Adrenal gland (tissue), 5 donors: ENCODE data around the gene RNF43.

ENCODE experiments used
- POLR2A ChIP-seq, 2 donors: fragments of 450-650 bp; IDR thresholded peaks; one replicate each; pipeline ENCODE4 v1.6.1; 2017; ENCODE audit warnings: antibody characterized with exemption in 2 of 2, mild to moderate bottlenecking in 2 of 2, moderate library complexity in 1 of 2
- TF ChIP-seq, protein P1 (sequence below), 6 experiments: fragments of 450-650 bp in 4 of 6; fragments of 200-600 bp in 2 of 6; sonication (generic) in 1 of 6; IDR thresholded peaks; 1 replicate in 5 of 6; 2 replicates in 1 of 6; pipeline versions ENCODE4 v1.5.1 to v1.8.0; 2016 to 2021; ENCODE audit warnings: antibody characterized with exemption in 6 of 6, mild to moderate bottlenecking in 2 of 6, moderate library complexity in 1 of 6
- donor health status: DM: no; HTN: no; CAD: no.

DNA sequence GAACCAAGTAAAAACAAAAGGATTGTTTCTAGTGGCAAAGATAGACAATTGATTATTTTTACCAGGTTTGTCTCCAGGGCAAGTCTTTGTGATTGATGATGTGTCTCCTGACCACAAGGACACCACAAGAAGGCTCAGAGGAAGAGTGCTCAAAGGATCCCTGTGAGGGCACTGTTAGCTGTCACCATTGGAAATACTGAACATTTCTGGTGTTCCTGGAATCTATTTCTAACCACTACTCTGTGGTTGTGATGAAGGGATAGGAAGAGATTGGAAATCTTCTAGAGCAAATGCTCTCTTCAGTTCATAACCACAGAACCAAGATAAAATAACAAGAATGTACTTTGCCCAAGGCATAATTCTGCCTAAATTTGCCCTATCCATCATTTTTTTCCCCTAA is 15.3 kb downstream of the RNF43 start:
- TF ChIP-seq, protein P1, sequence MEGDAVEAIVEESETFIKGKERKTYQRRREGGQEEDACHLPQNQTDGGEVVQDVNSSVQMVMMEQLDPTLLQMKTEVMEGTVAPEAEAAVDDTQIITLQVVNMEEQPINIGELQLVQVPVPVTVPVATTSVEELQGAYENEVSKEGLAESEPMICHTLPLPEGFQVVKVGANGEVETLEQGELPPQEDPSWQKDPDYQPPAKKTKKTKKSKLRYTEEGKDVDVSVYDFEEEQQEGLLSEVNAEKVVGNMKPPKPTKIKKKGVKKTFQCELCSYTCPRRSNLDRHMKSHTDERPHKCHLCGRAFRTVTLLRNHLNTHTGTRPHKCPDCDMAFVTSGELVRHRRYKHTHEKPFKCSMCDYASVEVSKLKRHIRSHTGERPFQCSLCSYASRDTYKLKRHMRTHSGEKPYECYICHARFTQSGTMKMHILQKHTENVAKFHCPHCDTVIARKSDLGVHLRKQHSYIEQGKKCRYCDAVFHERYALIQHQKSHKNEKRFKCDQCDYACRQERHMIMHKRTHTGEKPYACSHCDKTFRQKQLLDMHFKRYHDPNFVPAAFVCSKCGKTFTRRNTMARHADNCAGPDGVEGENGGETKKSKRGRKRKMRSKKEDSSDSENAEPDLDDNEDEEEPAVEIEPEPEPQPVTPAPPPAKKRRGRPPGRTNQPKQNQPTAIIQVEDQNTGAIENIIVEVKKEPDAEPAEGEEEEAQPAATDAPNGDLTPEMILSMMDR (IDR thresholded peaks at IDR 0.05): no peak
- TF ChIP-seq POLR2A (IDR thresholded peaks at IDR 0.05): no peak
